ENCODE measurements around the gene IFIT2.

GRCh38 chr10:89263091-89263490 is 38.8 kb upstream of the IFIT2 start:
- TF ChIP-seq, protein P1, sequence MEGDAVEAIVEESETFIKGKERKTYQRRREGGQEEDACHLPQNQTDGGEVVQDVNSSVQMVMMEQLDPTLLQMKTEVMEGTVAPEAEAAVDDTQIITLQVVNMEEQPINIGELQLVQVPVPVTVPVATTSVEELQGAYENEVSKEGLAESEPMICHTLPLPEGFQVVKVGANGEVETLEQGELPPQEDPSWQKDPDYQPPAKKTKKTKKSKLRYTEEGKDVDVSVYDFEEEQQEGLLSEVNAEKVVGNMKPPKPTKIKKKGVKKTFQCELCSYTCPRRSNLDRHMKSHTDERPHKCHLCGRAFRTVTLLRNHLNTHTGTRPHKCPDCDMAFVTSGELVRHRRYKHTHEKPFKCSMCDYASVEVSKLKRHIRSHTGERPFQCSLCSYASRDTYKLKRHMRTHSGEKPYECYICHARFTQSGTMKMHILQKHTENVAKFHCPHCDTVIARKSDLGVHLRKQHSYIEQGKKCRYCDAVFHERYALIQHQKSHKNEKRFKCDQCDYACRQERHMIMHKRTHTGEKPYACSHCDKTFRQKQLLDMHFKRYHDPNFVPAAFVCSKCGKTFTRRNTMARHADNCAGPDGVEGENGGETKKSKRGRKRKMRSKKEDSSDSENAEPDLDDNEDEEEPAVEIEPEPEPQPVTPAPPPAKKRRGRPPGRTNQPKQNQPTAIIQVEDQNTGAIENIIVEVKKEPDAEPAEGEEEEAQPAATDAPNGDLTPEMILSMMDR (IDR thresholded peaks at IDR 0.05), result no peak
- TF ChIP-seq POLR2A (IDR thresholded peaks at IDR 0.05) (no peak), EP300 (IDR thresholded peaks at IDR 0.05) (no peak), POLR2AphosphoS5 (IDR thresholded peaks at IDR 0.05) (no peak)

Measured in suprapubic skin (tissue), 4 donors.